ENCODE measurements around the gene GPR142.

Gene GPR142

DNA sequence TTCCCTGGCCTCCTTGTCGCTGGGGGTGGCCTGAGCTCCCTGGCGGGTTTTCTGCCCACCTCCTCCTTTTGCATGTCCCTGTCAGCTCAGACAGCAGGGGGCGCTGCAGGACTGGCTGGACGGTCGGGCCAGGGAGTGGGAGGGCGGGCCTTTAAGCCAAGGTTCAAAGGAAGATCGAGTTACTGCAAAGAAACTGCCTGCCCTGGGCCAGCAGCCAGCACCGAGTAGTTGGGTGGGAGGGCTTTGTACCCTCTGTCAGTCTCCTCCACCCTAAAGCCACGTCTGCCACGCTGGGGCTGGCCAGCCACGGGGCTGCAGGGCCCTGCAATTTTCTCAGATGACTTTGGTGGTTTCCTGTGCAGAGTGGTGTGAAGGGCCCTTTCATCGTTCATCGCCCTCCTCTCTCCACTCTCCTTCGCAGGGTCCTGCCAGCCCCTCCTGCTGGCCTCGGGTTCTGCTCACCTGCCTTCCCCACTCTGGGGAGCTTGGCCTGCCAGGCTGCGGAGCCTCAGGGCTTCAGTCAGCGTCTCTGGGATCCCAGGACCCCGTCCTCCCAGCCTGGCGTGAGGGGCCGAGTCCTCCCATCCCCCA lies 12.3 kb downstream of the GPR142 start (continued):
- TF ChIP-seq, protein P1, sequence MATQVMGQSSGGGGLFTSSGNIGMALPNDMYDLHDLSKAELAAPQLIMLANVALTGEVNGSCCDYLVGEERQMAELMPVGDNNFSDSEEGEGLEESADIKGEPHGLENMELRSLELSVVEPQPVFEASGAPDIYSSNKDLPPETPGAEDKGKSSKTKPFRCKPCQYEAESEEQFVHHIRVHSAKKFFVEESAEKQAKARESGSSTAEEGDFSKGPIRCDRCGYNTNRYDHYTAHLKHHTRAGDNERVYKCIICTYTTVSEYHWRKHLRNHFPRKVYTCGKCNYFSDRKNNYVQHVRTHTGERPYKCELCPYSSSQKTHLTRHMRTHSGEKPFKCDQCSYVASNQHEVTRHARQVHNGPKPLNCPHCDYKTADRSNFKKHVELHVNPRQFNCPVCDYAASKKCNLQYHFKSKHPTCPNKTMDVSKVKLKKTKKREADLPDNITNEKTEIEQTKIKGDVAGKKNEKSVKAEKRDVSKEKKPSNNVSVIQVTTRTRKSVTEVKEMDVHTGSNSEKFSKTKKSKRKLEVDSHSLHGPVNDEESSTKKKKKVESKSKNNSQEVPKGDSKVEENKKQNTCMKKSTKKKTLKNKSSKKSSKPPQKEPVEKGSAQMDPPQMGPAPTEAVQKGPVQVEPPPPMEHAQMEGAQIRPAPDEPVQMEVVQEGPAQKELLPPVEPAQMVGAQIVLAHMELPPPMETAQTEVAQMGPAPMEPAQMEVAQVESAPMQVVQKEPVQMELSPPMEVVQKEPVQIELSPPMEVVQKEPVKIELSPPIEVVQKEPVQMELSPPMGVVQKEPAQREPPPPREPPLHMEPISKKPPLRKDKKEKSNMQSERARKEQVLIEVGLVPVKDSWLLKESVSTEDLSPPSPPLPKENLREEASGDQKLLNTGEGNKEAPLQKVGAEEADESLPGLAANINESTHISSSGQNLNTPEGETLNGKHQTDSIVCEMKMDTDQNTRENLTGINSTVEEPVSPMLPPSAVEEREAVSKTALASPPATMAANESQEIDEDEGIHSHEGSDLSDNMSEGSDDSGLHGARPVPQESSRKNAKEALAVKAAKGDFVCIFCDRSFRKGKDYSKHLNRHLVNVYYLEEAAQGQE (tag by site-specific recombination; IDR thresholded peaks at IDR 0.05) = no peak
- TF ChIP-seq ZNF391 (tag by site-specific recombination; IDR thresholded peaks at IDR 0.05; ENCODE audit: borderline replicate concordance, low read depth) (0 out of 2 replicates have a peak, but pooled peaks have one; percentile 45), ZFP3 (tag by site-specific recombination; IDR thresholded peaks at IDR 0.05; ENCODE audit: low read depth) (no peak), ZNF529 (tag by site-specific recombination; IDR thresholded peaks at IDR 0.05; ENCODE audit: insufficient replicate concordance) (no peak), ZBTB21 (tag by site-specific recombination; IDR thresholded peaks at IDR 0.05) (no peak), ZNF354C (tag by site-specific recombination; IDR thresholded peaks at IDR 0.05; ENCODE audit: borderline replicate concordance, low read depth) (no peak), ZNF623 (tag by site-specific recombination; IDR thresholded peaks at IDR 0.05) (no peak), ZNF335 (tag by site-specific recombination; conservative IDR thresholded peaks at IDR 0.05) (peak; percentile 57), ZNF747 (tag by site-specific recombination; IDR thresholded peaks at IDR 0.05) (no peak), ZNF433 (tag by site-specific recombination; IDR thresholded peaks at IDR 0.05; ENCODE audit: low read depth) (no peak), ZNF792 (tag by site-specific recombination; IDR thresholded peaks at IDR 0.05) (no peak), ZSCAN16 (tag by site-specific recombination; IDR thresholded peaks at IDR 0.05) (no peak), ZFHX2 (tag by site-specific recombination; conservative IDR thresholded peaks at IDR 0.05) (peak; percentile 82), ZNF112 (tag by site-specific recombination; IDR thresholded peaks at IDR 0.05) (no peak), ZNF140 (tag by site-specific recombination; IDR thresholded peaks at IDR 0.05) (no peak), ZNF514 (tag by site-specific recombination; IDR thresholded peaks at IDR 0.05) (no peak), ZNF174 (tag by site-specific recombination; IDR thresholded peaks at IDR 0.05) (no peak), ZNF19 (tag by site-specific recombination; IDR thresholded peaks at IDR 0.05; ENCODE audit: low read depth) (no peak), IKZF3 (tag by site-specific recombination; IDR thresholded peaks at IDR 0.05) (no peak), FEZF1 (tag by site-specific recombination; IDR thresholded peaks at IDR 0.05) (no peak), ZNF571 (tag by site-specific recombination; IDR thresholded peaks at IDR 0.05) (no peak), ZNF239 (tag by site-specific recombination; IDR thresholded peaks at IDR 0.05) (no peak)
- TF ChIP-seq, protein P2, sequence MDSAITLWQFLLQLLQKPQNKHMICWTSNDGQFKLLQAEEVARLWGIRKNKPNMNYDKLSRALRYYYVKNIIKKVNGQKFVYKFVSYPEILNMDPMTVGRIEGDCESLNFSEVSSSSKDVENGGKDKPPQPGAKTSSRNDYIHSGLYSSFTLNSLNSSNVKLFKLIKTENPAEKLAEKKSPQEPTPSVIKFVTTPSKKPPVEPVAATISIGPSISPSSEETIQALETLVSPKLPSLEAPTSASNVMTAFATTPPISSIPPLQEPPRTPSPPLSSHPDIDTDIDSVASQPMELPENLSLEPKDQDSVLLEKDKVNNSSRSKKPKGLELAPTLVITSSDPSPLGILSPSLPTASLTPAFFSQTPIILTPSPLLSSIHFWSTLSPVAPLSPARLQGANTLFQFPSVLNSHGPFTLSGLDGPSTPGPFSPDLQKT (IDR thresholded peaks at IDR 0.05; ENCODE audit: borderline replicate concordance, low read depth, low read length) = no peak
- TF ChIP-seq, protein P3, sequence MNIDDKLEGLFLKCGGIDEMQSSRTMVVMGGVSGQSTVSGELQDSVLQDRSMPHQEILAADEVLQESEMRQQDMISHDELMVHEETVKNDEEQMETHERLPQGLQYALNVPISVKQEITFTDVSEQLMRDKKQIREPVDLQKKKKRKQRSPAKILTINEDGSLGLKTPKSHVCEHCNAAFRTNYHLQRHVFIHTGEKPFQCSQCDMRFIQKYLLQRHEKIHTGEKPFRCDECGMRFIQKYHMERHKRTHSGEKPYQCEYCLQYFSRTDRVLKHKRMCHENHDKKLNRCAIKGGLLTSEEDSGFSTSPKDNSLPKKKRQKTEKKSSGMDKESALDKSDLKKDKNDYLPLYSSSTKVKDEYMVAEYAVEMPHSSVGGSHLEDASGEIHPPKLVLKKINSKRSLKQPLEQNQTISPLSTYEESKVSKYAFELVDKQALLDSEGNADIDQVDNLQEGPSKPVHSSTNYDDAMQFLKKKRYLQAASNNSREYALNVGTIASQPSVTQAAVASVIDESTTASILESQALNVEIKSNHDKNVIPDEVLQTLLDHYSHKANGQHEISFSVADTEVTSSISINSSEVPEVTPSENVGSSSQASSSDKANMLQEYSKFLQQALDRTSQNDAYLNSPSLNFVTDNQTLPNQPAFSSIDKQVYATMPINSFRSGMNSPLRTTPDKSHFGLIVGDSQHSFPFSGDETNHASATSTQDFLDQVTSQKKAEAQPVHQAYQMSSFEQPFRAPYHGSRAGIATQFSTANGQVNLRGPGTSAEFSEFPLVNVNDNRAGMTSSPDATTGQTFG (tag by site-specific recombination; IDR thresholded peaks at IDR 0.05; ENCODE audit: borderline replicate concordance) = no peak
- TF ChIP-seq, protein P4, sequence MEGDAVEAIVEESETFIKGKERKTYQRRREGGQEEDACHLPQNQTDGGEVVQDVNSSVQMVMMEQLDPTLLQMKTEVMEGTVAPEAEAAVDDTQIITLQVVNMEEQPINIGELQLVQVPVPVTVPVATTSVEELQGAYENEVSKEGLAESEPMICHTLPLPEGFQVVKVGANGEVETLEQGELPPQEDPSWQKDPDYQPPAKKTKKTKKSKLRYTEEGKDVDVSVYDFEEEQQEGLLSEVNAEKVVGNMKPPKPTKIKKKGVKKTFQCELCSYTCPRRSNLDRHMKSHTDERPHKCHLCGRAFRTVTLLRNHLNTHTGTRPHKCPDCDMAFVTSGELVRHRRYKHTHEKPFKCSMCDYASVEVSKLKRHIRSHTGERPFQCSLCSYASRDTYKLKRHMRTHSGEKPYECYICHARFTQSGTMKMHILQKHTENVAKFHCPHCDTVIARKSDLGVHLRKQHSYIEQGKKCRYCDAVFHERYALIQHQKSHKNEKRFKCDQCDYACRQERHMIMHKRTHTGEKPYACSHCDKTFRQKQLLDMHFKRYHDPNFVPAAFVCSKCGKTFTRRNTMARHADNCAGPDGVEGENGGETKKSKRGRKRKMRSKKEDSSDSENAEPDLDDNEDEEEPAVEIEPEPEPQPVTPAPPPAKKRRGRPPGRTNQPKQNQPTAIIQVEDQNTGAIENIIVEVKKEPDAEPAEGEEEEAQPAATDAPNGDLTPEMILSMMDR (tag by site-specific recombination; IDR thresholded peaks at IDR 0.05) = peak; percentile 83
- TF ChIP-seq, protein P5, sequence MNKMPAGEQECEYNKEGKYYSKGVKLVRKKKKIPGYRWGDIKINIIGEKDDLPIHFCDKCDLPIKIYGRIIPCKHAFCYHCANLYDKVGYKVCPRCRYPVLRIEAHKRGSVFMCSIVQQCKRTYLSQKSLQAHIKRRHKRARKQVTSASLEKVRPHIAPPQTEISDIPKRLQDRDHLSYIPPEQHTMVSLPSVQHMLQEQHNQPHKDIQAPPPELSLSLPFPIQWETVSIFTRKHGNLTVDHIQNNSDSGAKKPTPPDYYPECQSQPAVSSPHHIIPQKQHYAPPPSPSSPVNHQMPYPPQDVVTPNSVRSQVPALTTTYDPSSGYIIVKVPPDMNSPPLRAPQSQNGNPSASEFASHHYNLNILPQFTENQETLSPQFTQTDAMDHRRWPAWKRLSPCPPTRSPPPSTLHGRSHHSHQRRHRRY (tag by site-specific recombination; IDR thresholded peaks at IDR 0.05) = no peak
- TF ChIP-seq, protein P6, sequence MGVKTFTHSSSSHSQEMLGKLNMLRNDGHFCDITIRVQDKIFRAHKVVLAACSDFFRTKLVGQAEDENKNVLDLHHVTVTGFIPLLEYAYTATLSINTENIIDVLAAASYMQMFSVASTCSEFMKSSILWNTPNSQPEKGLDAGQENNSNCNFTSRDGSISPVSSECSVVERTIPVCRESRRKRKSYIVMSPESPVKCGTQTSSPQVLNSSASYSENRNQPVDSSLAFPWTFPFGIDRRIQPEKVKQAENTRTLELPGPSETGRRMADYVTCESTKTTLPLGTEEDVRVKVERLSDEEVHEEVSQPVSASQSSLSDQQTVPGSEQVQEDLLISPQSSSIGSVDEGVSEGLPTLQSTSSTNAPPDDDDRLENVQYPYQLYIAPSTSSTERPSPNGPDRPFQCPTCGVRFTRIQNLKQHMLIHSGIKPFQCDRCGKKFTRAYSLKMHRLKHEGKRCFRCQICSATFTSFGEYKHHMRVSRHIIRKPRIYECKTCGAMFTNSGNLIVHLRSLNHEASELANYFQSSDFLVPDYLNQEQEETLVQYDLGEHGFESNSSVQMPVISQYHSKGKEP (tag by site-specific recombination; IDR thresholded peaks at IDR 0.05) = no peak; the same call in 1 of the 2 replicates
